Amniotic epithelial cell (primary cell): ENCODE measurements around the gene KANSL1.

ENCODE experiments used
- DNase-seq: peaks from one replicate; pipeline ENCODE4 v3.0.0-alpha.2; 2010; ENCODE audit warnings: low read depth

The KANSL1 gene

DNA sequence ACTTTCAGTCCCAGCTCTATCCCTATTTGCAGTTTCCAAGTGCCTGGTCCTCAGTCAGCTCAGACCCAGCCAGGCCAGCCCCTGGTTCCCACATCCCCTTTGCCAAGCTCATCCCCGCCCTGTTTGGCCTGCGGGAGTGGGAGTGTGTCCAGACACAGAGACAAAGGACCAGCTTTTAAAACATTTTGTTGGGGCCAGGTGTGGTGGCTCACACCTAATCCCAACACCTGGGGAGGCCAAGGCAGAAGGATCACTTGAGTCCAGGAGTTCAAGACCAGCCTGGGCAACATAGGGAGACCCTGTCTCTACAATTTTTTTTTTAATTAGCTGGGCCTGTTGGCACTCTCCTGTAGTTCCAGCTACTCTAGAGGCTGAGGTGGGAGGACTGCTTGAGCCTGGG is 192.5 kb downstream of the KANSL1 start:
- DNase-seq: no peak

GRCh38 chr17:46000292-46000691 is 192.9 kb downstream of the KANSL1 start:
- DNase-seq: no peak

- DNase-seq: no peak
Measured at GRCh38 chr17:45999900-46000290, 193.3 kb downstream of the KANSL1 start.

GRCh38 chr17:45998987-45999899 is 194.0 kb downstream of the KANSL1 start, which contains the start of gene STH:
STH (plus strand) TSS chr17:45999250; CDS start chr17:45999280, 30 bp downstream.
- no peak for DNase-seq

DNA sequence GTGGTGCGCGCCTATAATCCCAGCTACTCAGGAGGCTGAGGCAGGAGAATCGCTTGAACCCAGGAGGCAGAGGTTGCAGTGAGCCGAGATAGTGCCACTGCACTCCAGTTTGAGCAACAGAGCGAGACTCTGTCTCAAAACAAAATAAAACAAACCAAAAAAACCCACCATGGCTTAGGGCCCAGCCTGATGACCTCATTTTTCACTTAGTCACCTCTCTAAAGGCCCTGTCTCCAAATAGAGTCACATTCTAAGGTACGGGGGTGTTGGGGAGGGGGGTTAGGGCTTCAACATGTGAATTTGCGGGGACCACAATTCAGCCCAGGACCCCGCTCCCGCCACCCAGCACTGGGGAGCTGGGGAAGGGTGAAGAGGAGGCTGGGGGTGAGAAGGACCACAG is 195.6 kb downstream of the KANSL1 start:
- DNase-seq: peak; percentile 26

DNA sequence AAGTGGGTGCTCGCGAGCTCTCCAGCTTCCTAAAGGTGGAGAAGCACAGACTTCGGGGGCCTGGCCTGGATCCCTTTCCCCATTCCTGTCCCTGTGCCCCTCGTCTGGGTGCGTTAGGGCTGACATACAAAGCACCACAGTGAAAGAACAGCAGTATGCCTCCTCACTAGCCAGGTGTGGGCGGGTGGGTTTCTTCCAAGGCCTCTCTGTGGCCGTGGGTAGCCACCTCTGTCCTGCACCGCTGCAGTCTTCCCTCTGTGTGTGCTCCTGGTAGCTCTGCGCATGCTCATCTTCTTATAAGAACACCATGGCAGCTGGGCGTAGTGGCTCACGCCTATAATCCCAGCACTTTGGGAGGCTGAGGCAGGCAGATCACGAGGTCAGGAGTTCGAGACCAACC is 196.1 kb downstream of the KANSL1 start:
- DNase-seq: no peak

GRCh38 chr17:45996282-45996937 is 196.8 kb downstream of the KANSL1 start:
- no peak for DNase-seq

GRCh38 chr17:45995627-45996270 is 197.5 kb downstream of the KANSL1 start:
- no peak for DNase-seq

DNA sequence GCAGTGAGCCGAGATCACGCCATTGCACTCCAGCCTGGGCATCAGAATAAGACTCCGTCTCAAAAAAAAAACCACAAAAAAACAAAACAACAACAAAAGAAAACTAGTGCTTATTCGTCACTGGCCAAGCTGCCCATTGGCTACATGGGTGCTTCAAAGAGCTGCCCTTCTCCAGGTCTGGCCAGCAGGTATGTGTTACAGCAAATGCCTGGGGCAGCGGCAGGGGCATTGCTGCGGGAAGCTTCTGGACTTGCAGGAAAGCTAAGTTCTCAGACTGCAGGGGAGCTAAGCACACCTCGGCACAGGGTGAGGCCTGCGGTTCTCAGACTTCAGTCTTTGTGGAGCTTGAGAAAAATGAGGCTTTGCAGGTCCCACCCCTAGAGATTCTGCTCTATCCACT is 198.2 kb downstream of the KANSL1 start:
- DNase-seq: no peak

DNA sequence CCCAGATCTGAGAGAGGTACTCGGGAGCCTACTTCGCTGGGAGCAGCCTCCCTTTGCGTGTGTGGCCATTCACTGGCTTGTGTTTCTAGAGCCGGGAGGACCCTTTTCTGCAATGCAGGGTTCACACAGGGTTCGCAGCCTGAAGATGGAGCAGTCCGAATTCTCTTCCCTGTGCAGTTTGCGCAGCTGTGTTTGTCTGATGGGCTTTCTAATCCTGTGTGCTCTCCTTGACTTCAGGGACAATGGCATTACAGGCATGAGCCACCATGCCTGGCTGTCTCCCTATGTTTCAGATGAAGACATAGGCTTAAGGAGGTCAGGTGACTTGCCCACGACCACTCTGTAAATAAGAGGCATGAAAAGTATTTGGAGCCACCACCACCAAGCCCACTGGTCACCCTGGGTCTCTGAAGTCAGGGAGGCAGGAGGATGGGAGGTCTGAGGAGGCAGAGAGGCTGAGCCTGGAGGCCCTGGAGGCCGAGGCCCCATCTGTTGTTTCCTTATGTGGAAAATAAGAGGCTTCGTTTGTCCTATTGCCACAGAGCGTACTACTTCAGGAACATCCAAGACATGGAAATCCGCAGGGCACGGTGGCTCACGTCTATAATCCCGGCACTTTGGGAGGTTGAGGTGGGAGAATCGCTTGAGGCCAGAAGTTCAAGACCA is 199.1 kb downstream of the KANSL1 start:
- no peak for DNase-seq

DNA sequence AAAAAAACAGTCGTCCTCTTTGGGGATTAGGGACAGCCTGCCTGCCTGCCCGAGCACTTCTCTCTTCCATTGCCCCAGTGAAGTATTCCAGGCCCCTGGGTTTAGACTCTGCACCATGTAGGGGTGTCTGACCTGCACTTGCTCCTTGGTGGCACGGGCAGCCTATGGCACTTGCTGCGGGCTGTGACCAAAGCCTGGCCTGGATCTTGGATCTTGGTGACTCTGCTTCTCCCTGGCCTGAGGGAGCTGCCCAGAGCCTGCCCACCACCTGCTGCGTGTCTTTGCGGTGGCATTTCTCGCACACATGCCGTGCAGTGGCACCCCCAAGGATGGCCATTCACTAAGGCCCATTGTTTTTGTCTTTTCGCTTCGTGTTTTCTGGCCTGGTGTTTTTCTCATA is 200.3 kb downstream of the KANSL1 start:
- DNase-seq: no peak

DNA sequence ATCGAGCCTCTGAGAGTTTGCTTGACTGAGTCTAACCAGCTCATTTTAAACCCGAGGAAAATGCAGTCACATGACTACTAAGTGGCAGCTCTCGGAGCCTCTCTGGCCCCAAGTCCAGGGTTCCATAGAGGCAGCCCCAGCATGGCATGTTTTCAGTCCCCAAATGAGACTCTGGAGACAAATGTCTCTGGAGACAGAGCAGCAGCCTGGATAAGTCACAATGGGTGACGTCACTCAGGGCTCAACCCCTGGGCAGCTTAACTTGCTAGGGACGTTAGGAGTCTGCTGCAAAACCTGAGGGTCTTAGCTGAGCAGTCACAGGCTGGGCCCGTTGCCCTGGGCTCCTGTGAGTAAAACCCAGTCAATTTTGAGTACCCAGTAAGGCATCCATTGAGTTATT is 201.1 kb downstream of the KANSL1 start:
- no peak for DNase-seq

DNA sequence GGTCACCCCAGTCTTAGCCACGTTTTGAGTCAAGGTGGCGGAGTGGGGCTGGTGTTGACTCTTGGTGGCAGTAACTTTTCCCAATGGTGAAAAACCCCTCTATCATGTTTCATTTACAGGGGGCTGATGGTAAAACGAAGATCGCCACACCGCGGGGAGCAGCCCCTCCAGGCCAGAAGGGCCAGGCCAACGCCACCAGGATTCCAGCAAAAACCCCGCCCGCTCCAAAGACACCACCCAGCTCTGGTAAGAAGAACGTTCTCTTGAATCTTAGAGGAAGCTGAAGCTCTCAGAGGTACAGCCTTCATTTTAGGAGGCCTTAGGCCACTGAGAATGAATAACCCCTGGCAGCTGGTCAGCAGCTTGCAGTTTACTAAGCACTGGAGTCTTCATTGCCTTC is 201.9 kb downstream of the KANSL1 start:
- no peak for DNase-seq

DNA sequence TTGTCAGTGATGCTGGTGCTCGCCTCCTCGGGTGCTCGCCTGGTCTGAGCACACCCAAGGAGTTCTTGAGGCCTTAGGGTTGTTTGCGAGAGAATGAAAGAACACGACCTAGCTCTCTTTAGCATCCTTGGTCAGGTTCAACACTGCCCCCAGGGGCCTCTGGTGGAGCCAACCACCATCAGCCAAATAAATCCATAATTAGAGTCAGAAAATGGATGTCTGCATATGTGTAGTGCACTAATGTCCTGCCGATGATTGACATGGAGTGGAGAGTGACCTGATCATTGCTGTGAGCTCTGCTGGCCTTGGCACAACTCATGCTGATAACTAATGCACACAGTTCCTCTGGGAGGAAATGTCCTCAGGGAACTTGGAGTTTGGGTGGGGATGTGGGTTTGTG is 202.3 kb downstream of the KANSL1 start:
- no peak for DNase-seq

GRCh38 chr17:45989759-45990158 is 203.5 kb downstream of the KANSL1 start:
- no peak for DNase-seq

- no peak for DNase-seq
Measured at GRCh38 chr17:45987706-45988105, 205.5 kb downstream of the KANSL1 start.

DNA sequence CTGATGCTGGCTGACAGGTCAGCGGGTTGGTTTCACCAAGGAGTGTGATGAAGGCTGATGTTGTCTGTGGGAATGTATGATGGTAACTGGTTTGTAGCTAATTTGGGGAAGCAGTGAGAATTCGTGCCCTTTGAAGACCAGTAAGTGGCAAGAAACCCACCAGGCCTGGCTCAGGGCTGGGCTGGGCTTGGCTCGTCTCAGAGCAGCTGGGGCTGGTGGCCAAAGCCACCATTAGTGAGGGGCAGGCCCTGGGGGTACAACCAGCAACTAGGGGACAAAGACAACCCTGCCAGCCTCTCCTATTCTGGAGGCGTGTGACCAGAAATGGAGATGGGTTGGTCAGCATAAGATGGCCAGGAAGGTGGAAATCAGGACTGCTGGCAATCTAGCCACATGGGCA is 207.2 kb downstream of the KANSL1 start:
- DNase-seq: no peak

DNA sequence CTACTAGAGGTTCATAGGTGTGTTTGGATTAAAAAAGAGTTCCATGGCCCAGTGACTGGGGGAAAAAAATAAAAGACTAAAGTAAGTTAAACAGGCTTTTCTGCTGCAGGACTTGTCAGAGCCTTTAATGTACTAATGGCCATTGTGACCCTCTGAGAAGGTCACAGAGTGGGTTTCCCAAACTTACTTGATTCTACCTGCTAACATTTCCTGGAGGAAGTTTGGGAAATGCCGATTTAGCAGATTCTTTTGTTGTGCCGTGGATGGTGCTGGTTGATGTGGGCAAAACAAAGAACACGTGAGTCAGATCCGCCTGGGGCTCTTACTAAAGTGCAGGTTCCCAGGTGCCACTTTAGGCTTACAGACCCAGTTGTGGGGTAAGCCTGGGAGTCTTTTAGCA is 207.8 kb downstream of the KANSL1 start:
- no peak for DNase-seq

DNA sequence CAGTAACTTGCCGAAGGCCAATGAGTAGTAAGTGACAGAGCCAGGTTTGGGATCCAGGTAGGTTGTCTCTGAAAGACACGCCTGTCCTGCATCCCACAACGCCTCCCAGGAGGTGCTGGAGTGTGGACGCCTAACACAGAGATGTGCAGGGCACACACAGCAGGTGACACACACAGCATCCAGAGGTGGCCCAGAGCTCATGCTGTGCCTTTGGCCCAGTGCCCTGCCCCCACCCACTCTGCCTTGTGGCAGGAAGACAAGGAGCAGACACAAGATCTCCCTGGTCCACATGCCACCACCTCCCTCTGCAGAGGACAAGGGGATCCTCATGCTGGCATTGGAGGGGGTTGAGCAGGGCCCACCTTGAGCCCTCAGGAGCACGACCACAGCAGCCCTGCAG is 208.9 kb downstream of the KANSL1 start:
- DNase-seq: no peak

GRCh38 chr17:45983614-45984310 is 209.5 kb downstream of the KANSL1 start:
- DNase-seq: no peak

- DNase-seq: no peak
Measured at GRCh38 chr17:45982791-45983613, 210.2 kb downstream of the KANSL1 start.
